HG02852 (cell line): ENCODE results near the gene WWTR1.

ENCODE experiments used
- ATAC-seq: cut with Tn5 transposase; IDR thresholded peaks from one replicate; pipeline ENCODE4 v1.9.1; 2021; ENCODE audit warnings: mild to moderate bottlenecking, moderate library complexity; ENCODE audit not compliant: unreplicated experiment

The WWTR1 gene

DNA sequence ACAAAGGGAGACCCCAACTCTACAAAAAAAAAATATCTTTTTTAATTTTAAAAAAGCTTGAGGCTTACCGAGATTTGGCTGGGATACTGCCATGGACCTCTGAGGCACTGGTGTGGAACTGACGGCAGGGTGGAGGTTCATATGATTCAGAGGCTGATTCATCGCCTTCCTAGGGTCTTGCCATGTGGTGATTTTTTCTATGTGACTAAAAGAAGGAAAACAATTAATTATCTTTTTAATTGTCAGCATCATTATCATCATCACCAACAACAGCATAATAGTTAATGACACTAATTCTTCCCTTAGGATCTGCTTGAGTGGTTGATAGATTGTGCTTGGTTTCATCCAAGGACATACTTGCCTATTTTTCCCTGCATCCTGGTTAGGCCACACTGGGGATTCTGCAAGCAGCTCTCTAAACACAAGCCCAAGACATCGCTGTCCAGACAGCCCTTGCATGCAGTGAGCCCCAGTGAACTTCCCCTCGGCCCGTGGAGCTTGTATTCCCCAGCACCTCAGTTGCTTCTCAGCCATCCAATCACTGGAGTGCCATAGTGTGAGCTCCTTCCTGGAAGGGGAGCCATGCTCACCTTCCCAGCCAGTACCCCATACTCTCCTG is 84.9 kb downstream of the WWTR1 start:
- ATAC-seq: no peak

DNA sequence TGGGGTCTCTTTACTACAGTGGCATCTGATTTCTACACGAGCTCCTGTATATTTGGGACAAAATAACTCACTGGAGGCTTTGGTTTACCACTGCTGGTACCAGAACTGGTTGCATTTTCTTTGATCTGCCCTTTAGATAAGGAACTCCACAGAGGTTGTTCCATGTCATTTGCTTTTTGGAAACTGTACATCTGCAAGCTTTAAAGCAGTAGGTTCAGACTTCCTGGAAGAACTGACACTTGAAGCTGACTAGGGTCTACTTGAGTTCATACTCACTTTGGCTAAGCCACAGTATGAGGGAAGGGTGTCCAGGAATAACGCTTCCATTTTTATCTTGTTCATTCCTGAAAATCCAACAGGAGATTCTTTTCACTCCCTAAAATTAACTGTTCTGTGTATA is 86.4 kb downstream of the WWTR1 start:
- no peak for ATAC-seq

DNA sequence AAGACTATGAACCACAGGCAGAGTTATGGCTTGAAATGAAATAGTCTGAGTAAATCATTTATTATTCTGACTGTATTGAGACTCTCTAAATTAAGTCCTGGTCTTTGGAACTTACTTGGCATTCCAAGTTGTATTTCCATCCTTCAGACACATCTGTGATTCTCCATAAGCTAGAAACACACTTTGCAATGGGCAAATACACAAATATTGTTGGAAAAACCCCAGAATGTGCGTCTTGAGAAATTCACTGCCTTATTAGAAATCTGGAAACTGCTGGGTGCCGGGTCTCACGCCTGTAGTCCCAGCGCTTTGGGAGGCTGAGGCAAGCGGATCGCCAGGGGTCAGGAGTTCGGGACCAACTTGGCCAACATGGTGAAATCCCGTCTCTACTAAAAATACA is 87.8 kb downstream of the WWTR1 start:
- no peak for ATAC-seq

DNA sequence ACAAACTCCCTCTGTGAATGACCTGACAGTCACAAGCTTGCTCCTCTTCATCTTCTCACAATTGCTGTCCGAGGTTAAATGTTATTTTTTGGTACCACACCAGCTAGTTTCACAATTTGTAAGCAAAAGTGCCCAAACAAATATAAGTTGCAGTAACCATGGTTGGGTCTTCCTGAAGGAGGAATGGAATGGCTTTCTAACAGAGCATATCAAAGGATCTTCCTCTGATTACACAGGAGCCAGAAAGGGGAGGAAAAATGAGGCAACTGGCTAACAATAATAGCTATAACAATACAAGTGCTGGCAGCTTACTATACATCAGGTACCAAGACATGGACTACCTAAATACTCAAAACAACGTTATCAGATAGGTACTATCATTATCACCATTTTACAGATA is 90.4 kb downstream of the WWTR1 start:
- ATAC-seq: no peak

DNA sequence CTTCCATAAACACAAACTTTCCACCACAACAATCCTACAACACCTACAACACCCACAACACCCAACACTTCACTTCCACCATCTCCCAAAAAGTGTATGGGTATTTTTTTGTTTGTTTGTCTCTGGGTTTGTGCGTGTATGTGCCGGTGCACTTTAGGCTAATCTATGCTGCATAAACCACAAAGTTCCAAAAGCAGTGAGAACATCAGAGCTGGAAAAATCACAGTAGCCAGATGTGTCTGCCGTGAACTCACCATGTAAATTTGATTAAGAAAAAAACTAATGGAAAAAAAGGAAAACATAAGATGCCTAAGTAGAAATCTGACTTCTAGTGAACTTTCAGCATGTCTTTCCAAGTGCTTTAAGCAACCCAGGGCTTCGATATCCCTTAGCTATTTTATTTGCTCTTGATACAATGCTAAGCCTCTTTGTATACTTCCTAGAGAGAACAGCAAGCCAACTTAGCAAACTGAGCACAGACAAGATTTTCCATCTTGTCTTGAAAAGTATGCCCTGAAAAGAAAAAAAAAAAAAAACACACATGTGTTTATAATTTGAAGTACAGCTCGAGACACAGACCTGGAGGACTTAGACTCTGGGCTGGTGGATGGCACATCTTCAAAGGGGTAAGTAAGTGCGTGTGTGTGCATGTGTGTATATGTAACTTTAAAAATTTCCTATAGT is 91.4 kb downstream of the WWTR1 start:
- ATAC-seq: no peak

DNA sequence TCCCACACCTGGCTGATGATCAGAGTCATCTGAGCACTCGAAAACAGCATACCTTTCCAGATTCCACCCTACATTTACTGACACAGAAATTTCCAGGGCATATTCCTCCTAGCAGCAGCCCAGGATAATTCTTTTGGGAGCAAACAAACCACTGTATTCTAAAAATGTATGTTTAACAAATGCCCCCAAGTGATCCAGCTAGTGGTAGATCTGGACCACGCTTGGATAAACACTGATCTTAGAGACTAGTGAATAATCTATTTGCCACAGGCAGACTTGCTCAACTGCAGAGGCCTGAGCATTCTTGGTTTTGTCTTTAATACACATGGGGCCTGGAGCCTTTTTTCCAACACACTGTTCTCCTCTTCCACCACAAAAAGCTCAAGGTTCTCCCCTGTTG is 93.7 kb downstream of the WWTR1 start:
- no peak for ATAC-seq

DNA sequence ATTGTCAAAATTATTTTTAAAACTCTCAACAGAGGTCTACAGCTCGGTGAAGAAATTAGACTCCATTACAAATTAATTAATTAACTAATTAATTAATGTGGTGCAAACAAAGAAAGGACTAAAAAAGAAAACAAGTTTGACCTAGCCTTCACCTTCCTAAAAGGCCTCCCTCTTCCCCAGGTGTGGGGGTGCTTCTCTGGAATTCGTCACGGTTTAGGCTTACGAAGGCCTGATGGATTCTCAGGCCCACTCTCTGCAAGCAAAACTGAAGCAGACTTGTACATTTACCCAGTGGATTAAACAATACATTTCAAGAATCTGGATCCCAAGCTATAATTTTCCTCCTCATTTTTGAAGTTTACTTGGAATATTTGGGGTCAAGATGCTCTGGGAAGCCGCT is 94.7 kb downstream of the WWTR1 start:
- ATAC-seq: no peak

DNA sequence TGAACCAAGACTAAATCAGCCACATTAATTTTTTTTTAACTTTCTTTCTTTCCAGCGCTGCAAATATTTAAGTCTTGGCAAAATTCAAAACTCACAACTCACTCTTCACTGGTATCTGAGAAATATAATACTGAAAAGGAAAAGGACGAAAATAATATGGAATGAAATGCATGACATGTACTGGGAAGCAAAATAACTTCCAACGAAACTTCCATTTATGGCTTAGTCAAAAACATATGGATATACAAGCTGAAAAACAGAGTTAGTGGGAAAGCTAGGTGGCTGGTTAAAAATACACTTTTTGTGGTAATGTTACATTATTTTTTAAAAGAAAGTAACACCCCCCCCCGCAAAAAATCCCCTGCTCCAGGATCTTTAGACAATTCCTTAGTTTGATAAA is 97.2 kb downstream of the WWTR1 start:
- ATAC-seq: no peak

DNA sequence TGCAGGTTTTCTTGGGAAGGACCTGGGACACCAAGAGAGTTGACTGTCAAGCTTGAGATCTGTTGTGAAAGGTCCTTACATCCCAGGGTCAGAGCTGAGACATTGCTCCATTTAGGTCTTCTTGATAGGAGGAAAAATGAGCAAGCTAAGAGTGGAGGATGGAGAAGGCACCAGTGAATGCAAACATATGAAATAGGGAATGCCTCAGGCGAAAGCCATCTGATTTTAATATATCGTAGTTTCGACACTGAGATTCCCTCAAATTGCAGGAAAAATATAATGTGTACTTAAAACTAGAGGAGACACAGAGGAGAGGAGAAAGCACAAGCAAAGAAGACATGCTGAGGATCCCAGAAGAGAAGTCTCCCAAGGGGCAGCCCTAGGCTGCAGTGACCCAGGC is 97.8 kb downstream of the WWTR1 start:
- no peak for ATAC-seq

DNA sequence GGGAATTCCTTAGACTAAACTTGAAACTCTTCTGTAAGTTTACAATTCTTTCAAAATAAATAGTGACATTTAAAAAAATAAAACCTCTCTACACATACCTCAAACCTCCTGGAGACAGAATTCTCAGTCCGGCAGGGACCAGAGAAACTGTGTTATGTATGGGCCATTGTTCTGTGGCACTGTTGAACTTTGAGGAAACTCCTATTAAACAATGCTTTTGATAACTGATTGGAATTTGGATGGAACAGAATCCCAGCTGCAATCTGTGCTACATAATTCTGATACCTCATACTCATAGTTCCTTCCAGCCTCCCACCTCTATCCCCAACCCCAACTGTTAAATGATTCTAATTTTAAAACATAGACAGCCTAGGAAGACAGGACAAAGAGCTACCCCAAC is 98.3 kb downstream of the WWTR1 start:
- no peak for ATAC-seq

DNA sequence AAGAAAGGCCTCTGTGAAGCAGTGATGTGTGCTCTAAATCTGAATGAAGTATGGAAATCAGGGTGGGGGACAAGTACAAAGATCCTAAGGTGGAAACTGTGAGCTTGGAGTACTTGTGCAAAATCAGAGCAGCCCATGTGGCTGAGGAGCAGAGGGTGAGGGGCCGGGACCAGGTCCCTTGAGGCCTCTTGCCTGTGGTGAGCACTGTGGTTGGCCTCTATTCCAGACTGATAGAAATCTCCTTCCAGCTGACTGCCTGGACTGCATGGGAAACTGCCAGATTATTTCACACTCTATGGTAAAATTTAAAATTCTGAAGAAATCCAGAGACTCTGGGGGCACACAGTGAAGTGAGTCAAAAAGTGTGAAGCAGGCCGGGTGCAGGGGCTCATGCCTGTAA is 101.9 kb downstream of the WWTR1 start:
- no peak for ATAC-seq

DNA sequence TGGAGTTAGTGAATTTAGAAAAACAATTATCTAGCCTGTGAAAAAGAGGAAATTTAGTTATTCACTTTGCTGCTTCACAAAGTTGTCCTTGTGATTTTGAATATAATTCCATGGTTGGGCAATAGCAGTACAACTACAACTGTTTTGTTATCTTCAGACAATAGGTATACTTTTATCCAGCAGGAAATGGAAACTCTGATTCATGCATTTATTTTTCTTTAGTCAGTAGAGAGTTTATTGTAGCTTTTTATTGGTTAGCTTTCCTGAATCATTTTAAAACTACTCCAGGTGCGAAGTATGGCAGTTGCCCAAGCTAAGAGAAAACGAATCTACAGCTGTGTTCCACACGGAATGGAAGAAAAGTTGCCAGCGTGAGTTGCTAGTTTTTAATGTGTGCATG is 103.0 kb downstream of the WWTR1 start:
- ATAC-seq: no peak

DNA sequence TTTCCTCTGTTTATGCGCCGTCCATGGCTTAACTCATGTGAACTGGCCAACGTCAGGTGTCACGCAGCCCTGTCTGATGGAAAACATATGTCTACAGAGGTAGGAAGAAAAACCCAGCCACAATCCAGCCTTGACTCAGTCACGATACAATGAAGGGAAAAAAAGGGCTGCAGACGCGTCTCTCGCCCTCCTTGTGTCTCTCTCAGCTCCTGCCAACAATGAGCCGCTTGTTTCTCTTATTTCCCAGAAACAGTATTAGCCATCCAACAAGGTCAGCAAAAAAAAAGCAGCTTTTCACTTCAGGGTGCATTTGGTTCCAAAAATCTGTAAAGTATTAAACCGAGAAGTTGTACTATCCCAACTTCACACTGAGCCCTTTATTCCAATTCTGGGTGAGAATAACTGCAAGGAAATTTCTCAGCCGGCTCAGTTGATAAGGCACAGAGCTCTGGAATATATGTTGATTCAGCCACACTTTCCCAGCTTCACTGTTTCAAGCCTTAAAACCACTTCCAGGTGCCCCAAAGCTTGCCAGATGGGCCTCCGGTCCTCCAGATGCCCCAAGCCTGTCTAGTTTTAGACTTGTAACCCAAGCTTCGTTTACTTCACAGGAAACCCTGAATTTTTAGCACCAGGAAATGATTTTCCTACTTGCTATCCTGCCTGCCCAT is 103.9 kb downstream of the WWTR1 start:
- ATAC-seq: no peak

DNA sequence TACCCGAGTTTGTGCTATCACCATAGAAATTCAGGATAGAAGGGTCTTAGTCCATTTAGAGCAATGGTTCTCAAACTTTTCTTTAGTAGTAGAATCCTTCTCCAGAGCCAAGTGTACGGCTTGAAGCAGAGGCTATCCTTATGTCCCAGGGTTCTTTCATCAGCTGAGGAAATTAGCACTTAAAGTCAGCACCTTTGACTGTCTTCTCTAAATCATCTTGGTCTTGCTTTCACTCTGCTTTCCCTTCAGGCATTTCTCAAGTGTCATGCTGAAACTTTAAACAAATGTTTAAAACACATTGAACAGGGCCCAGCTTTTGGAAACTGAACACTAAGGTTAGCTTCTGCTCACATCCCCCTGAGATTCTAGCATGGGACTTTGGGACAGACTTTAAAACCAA is 105.1 kb downstream of the WWTR1 start:
- no peak for ATAC-seq

DNA sequence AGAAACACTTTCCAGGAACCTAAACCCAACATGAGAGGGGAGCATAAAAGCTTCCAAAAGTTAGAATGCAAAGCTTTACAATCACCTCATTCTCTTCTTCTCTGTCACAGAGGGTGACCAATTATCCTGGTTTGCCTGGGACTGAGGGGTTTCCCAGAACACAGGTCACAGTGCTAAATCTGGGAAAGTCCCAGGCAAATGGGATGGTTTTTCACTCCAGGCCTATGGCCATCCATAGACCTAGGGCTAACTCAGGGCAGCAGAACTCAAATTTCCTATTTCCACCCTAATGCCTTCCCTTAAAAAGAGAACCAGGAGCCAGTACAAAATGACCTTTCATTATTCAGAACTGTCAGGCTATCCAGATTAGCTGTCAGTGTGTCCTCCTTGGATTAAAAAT is 106.3 kb downstream of the WWTR1 start:
- ATAC-seq: no peak

DNA sequence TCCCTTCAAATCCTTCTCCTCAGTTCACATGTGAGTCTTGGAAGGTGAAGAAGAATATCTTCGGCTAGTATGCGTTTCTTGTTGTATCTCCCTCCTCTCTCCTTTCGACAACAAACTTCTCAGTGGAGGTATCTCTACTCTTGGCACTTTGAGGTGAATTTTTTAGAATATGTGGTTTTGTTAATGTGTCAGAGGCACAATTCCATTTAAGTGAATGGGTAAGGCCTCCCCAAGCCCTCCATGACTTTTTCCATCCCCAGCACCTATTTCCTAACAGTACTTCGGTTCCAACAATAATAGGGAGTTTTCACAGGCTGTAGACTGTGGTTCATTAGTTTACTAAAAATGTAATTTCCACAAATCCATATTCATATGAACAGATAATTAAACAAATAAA is 109.2 kb downstream of the WWTR1 start:
- ATAC-seq: no peak

DNA sequence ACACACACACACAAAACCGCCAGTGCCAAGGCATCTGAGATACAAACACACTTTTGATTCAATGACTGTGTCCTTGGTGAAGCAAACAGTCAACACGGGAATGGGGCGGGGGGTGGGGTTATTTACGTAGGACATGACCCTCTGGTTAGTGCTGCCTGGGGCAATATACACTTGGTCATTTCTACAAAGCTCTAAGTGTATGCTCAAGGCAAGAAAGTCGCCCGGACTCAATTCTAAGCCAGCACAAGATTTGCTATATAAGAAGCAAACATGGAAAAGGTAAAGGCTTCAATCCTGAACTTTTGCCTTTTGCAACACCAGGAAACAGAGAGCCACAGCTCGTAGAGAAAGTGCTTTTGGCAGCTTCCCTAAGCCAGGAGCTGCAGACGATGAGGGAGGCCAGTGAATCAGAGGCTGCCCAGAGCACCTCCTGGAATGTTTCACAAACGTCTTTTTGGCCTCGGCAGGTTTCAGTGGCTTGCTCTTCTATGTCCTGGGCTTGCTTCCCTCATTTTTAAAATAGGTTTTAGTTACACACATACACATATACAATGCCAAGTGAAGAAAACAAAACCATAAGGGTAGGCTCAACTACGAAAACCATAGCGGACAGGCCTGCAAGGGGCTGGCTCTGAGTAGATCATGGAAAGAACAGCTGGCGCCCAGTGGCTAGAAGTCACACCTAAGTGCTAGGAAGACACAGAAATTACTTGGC is 109.7 kb downstream of the WWTR1 start:
- no peak for ATAC-seq

DNA sequence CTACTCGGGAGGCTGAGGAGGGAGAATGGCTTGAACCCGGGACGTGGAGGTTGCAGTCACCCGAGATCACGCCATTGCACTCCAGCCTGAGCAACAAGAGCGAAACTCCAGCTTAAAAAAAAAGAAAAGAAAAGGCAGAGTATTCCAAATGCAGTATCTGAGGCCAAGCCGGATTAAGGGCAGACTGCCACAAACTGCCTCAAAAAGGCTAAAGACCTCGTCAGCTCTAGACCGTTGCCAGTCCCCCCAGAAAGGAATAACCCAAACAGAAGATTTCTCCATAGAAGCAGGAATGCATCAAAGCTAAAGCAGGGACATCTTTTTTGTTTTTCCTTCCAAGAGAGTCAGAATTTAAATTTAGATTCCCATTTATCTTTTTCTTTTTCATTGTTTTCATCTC is 110.4 kb downstream of the WWTR1 start:
- no peak for ATAC-seq

DNA sequence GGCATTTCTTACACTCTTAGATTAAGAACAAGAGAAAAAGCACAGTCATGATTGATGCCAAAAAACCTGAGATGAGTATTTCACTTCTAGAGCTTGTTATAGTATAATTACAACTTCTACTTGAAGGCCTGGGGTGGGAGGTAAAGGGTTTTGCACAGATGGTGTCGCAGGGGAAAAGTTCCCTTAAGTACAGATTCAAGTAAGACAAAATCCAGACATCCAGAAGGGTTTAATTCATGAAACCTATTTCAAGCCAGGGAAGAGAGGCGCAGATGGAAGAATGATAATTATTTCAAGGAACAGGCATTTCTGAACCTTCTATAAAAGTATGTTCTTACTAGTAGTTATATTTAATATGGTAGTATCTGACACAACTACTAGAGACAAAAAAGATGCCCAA is 112.8 kb downstream of the WWTR1 start:
- no peak for ATAC-seq

DNA sequence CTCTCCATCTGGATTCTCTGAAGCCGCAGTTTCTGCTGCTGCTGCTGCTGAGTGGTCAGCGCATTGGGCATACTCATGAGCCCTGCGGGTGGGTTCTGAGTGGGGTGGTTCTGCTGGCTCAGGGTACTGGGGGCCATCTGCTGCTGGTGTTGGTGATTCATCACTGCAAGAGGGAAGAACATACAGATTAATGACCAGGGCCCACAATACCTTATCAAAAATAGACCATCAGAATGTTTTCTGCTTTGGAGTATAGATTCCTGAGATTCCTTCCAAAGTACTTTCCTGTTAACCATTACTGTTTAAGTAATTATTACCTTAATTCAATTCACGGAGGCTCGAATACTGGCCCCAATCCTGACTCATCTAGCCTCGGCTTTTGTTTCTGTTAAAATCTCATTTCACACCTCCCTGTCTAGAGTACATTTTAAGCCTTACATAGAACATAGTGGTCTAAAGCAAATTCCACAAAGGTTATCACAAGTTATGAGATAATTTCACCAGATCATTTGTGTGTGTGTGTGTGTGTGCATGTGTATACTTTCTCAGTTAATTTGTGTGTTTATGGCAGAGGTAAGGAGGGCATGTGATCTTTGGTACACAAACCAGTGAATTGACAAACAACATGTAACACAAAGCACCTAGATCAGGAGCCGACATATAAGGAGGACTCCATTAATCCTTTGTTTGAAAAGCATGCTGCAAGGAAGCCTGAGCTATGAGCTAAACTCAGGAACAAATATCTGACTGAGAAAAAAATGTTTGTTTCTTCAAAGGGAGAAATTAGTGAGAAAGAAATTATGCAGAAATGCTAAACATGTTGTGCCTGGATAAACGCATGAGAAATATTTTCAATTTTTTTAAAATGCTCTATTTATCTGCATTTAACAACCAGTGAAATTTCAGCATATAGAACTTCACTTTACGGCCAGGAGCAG is 115.2 kb downstream of the WWTR1 start:
- ATAC-seq: no peak

DNA sequence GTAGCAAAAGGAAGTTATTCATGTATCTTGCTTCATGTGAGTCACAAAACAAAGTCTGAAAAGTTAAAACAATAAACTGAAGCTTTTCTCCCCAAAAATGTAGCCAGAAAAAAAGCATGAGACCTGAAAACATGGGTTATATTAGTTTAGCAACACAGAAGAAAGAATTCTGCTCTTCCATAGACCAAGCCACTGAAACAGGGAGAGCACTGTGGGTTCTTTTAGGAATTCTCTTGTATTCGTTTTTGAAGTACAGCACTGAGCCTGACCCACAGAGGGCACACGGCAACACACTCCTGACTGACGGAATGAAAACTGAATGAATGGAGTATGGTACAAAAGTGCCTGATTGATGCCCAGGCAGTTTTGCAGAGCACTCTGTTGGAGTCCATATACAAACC is 116.7 kb downstream of the WWTR1 start:
- ATAC-seq: no peak
